Measurements from ENCODE around the gene ENO2.
"Not testable (repeated sequence)": the region's sequence is repeated elsewhere in the genome, so short reads cannot be mapped to it uniquely, and the experiment has no call there.

DNA sequence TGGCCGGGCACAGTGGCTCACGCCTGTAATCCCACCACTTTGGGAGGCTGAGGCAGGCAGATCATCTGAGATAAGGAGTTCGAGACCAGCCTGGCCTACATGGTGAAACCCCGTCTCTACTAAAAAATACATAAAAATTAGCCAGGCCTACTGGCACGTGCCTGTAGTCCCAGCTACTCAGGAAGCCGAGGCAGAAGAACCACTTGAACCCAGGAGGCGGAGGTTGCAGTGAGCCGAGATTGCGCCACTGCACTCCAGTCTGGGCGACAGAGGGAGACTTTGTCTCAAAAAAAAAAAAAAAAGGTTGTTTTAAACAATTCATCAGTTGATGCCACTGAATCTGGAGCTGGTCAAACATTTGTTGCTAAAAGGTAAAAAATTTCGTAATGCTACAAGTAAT, 34.6 kb upstream of the ENO2 start:
- not testable (repeated sequence) for TF ChIP-seq EZH2 (IDR thresholded peaks at IDR 0.05; ENCODE audit: borderline replicate concordance, low read length)
- TF ChIP-seq, protein P1, sequence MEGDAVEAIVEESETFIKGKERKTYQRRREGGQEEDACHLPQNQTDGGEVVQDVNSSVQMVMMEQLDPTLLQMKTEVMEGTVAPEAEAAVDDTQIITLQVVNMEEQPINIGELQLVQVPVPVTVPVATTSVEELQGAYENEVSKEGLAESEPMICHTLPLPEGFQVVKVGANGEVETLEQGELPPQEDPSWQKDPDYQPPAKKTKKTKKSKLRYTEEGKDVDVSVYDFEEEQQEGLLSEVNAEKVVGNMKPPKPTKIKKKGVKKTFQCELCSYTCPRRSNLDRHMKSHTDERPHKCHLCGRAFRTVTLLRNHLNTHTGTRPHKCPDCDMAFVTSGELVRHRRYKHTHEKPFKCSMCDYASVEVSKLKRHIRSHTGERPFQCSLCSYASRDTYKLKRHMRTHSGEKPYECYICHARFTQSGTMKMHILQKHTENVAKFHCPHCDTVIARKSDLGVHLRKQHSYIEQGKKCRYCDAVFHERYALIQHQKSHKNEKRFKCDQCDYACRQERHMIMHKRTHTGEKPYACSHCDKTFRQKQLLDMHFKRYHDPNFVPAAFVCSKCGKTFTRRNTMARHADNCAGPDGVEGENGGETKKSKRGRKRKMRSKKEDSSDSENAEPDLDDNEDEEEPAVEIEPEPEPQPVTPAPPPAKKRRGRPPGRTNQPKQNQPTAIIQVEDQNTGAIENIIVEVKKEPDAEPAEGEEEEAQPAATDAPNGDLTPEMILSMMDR (conservative IDR thresholded peaks at IDR 0.05 in 1 of 2, IDR thresholded peaks at IDR 0.05 in 1 of 2; ENCODE audit: extremely low read depth in 1 of 2, insufficient read depth in 1 of 2, low read depth in 1 of 2, low read length in 2 of 2), result not testable (repeated sequence)

Data from mammary epithelial cell (primary cell).